Measurements from ENCODE around the gene NDUFV1.
"Not testable (repeated sequence)": the region's sequence is repeated elsewhere in the genome, so short reads cannot be mapped to it uniquely, and the experiment has no call there.

The NDUFV1 gene

DNA sequence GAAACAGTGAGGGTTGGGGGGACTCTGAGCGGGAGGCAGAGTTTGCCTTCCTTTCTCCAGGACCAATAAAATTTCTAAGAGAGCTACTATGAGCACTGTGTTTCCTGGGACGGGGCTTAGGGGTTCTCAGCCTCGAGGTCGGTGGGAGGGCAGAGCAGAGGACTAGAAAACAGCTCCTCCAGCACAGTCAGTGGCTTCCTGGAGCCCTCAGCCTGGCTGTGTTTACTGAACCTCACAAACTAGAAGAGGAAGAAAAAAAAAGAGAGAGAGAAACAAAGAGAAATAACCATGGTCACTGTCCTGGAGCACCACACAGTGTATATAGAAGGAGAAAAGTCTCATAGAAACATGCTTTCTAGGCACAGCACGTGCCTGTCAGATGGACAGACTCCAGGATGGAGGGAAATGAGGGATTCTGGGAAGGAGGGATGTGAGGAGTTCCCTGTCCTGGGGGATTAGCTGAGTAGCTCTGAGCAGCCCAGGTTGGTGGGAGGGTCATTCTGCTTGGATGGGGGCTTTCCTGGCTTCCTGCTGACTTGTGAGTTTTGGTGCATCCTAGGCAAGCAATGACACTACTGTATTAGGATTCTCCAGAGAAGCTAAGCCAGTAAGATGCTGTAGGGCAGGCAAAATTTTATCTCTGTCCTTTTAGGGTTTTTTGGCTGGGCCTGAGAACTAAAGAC, 20.0 kb upstream of the NDUFV1 start:
- DNase-seq: no peak

DNA sequence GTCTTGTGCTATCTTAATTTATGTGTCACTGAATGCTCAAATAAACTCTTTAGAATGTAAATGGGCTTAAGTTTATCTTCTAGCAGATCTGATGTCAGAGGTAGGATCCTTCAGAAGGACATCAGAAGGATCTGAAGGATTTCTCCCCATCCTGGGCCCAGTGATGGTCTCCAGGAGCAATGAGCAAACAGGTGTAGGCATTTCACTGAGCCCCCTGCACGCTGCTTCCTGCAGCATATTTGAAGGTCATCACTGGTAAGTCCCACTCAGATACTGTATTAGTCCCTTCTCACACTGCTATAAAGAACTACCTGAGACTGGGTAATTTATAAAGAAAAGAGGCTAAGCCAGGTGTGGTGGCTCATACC, 18.6 kb upstream of the NDUFV1 start:
- no peak for DNase-seq

GRCh38 chr11:67588899-67589415, 17.8 kb upstream of the NDUFV1 start:
- not testable (repeated sequence) for DNase-seq

- DNase-seq: no peak
Observed at GRCh38 chr11:67592880-67593564, 13.7 kb upstream of the NDUFV1 start.

- no peak for DNase-seq
Observed at GRCh38 chr11:67593565-67593905, 13.2 kb upstream of the NDUFV1 start.

- no peak for DNase-seq
Observed at GRCh38 chr11:67594480-67594879, 12.3 kb upstream of the NDUFV1 start.

GRCh38 chr11:67596753-67597300, 9.9 kb upstream of the NDUFV1 start:
- DNase-seq: no peak

GRCh38 chr11:67597458-67597857, 9.3 kb upstream of the NDUFV1 start:
- not testable (repeated sequence) for DNase-seq

DNA sequence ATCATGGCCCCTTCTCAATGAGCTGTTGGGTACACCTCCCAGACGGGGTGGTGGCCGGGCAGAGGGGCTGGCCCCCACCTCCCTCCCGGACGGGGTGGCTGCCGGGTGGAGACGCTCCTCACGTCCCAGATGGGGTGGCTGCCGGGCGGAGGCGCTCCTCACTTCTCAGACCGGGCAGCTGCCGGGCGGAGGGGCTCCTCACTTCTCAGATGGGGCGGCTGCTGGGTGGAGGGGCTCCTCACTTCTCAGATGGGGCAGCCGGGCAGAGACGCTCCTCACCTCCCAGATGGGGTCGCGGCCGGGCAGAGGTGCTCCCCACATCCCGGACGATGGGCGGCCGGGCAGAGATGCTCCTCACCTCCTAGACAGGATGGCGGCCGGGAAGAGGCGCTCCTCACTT, 8.8 kb upstream of the NDUFV1 start:
- DNase-seq: not testable (repeated sequence)

DNA sequence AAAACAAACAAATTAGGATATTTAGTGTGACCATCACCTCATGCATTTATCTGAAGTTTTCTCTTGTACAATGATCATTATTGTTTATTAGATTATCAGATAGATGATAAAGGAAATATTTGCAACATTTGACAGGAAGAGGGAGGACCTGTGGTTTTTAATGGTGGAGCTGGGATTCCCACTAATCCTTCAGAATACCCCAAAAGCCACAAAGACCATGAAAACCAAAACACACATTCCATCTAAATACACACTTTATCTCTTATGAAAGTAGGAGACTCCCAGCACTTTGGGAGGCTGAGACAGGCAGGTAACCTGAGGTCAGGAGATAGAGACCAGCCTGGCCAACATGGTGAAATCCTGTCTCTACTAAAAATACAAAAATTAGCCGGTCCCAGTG, 7.6 kb upstream of the NDUFV1 start:
- no peak for DNase-seq

DNA sequence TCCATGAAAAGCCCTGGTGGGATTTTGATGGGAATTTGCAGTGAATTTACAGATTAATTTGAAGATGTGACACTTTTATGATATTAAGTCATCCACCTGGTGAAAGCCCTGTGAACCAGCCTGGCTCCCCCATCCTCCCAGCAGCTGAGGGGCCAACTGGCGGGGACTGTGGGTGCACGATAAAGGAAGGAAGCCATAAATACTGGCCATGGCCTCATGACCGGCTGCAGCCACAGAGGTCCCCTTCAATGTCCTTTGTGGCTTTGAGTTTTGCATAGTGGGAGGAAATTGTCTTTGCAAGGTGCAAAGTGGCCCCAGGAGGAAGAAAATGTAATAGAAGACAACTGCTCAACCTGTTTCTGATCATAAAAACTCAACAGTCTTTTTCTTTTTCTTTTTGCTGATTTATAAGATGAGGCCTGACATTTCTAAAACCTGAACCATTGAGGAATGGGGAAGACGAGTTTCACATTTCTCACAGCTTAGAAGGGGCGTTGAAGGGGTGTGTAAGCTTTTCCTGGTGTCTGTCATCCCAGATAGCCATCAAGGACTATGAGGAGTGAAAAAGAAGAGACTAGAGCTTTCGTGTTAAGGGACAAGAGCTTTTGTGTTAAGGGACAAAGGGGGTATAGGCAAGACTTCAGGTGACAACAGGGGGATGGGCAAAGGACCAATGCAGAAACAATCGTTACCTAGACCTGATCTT, 6.3 kb upstream of the NDUFV1 start:
- no peak for DNase-seq

DNA sequence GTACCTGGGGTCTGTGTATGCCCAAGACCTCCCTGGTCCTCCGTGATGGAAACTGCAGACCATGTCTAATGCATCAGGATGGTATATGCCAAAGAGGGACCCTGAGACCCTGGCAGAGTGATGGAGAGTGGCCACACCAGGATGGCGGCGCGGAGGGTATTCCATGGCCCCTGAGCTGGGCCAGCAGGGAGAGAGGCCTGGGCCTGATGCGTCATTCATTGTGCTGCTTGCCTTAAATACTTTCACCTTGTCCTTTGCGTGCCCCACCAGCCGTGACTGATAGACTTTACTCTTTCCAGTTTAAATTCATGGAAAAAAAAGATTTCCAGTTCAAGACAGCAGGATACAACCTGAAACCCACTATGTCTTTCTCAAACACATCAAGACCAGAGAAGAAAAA, 5.6 kb upstream of the NDUFV1 start:
- no peak for DNase-seq

DNA sequence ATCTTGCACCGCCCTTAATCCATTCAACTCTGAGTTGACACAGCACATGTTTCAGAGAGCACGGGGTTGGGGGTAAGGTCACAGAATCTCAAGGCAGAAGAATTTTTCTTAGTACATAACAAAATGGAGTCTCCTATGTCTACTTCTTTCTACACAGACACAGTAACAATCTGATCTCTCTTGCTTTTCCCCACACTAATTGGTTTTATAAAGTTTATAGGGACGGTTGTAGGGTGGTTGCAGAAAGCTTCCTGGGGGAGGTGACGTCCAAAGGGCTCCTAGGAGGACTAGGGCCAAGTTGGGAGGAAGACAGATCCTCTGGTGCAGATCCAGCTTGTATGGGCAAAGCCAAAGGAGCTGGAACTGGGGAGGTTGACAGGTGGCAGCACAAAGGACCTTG, 2.6 kb upstream of the NDUFV1 start:
- DNase-seq: not testable (repeated sequence)

- no peak for DNase-seq
Observed at GRCh38 chr11:67604815-67605214, 1.9 kb upstream of the NDUFV1 start.

- DNase-seq: no peak
Observed at GRCh38 chr11:67605231-67606011, 1.3 kb upstream of the NDUFV1 start.

- no peak for DNase-seq
Observed at GRCh38 chr11:67606093-67606491, 644 bp upstream of the NDUFV1 start.

- no peak for DNase-seq
Observed at GRCh38 chr11:67607507-67607906, 771 bp downstream of the NDUFV1 start.

DNA sequence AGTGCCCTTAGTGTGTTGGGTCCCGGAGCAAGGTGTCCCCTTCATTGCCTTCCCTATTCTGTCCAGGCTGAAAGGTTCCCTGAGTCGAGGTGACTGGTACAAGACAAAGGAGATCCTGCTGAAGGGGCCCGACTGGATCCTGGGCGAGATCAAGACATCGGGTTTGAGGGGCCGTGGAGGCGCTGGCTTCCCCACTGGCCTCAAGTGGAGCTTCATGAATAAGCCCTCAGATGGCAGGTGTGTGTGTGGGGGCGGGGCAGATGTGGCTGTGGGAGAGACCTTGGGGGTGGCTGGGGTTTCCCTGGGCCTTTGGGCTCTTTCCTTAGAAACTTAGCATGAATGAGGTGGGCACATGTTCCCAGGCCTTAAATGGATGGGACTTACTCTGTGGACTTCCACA, 1.8 kb downstream of the NDUFV1 start:
- no peak for DNase-seq

DNA sequence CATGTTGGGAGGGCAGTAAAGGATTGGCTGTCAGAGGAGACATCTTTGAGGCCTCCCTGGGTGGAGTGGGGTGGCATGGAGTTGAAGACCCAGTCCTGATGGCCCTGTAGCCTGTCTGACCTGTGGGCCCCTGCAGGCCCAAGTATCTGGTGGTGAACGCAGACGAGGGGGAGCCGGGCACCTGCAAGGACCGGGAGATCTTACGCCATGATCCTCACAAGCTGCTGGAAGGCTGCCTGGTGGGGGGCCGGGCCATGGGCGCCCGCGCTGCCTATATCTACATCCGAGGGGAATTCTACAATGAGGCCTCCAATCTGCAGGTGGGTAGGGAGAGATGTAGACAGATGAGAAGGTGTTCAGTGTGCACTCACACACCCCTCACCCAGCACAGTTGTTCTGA, 2.6 kb downstream of the NDUFV1 start:
- no peak for DNase-seq

- no peak for DNase-seq
Observed at GRCh38 chr11:67610302-67610868, 3.6 kb downstream of the NDUFV1 start.

DNA sequence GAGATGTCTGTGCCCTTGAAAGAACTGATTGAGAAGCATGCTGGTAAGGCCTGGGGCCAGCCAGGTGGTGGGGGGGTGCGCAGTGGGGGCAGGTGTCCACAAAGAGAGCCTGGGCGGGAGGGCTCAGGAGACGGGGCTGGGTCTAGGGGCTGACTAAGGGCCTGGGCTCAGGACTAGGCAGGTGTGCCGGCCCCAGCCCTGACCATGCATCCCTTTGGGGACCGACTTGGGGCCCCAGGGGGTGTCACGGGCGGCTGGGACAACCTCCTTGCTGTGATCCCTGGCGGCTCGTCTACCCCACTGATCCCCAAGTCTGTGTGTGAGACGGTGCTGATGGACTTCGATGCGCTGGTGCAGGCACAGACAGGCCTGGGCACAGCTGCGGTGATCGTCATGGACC, 4.4 kb downstream of the NDUFV1 start:
- no peak for DNase-seq

DNA sequence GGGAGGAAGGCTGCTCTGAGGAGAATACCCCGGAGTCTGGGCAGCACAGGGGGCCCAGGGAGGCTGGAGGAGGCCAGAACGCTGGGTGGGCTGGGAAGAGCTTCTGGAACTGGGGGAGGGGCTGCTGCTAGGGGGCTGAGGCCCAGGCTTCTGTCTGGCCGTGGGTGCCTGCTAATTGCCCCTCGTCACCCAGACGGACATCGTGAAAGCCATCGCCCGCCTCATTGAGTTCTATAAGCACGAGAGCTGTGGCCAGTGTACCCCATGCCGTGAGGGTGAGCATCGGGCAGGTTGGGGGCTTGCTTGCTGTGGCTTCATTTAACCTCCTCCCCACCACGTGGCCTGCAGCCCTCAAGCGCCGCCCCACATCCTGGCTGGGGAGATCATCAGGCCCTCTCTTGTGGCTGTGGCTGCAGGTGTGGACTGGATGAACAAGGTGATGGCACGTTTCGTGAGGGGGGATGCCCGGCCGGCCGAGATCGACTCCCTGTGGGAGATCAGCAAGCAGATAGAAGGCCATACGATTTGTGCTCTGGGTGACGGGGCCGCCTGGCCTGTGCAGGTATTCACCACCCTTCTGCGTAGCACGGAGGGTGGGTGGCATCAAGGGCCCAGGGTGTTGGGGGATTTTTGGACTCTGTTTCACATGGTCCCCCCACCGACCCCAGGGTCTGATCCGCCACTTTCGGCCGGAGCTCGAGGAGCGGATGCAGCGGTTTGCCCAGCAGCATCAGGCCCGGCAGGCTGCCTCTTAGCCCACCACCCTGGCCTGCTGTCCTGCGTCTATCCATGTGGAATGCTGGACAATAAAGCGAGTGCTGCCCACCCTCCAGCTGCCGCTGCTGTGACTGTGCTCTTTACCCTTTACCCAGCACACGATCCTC, 5.2 kb downstream of the NDUFV1 start:
- no peak for DNase-seq

Measured in CD4-positive, alpha-beta T cell treated with Interleukin-4 for 4 hours (primary cell).